GM12878 (cell line): ENCODE measurements around the gene KIRREL1. TPM values are rescaled to one million over a fixed set of nuclear protein-coding genes. Genes with fewer than 3 reads are reported as not detected.

Experiments used
- ATAC-seq: fragments of 200-7000 bp; cut with Tn5 transposase; 3 replicates; pipeline ENCODE4 v1.9.1; 2020; ENCODE audit warnings: mild to moderate bottlenecking, moderate library complexity
- BruUV-seq: library from RNA; stranded (reverse); fragments of 400-500 nt; replicated peaks from 2 replicates; lab custom pipeline; 2021; lab: Mats Ljungman, UMichigan
- CTCF ChIA-PET: fragments of 300-600 bp; sonication (Branson Sonifier 250); formaldehyde crosslinking; extraction: SDS; loops from one replicate; lab custom pipeline; 2021; ENCODE audit warnings: inconsistent platforms; lab: Yijun Ruan, JAX
- POLR2A ChIA-PET: fragments of 350-600 bp; formaldehyde crosslinking; extraction: SDS; loops from one replicate; lab custom pipeline; 2021; ENCODE audit warnings: inconsistent platforms; lab: Charles Lee
- RAD21 ChIA-PET: fragments of 300-600 bp; sonication (Branson Sonifier 250); formaldehyde crosslinking; loops from one replicate; lab custom pipeline; 2023; ENCODE audit warnings: antibody characterized with exemption; ENCODE audit not compliant: unreplicated experiment; lab: Charles Lee
- SMC1A ChIA-PET: fragments of 300-600 bp; sonication (Branson Sonifier 250); formaldehyde crosslinking; loops from one replicate; lab custom pipeline; 2023; ENCODE audit not compliant: unreplicated experiment, uncharacterized antibody; lab: Charles Lee
- DNase-seq: peaks from one replicate; pipeline ENCODE4 v3.0.0-alpha.2; 2011; ENCODE audit warnings: low read depth, low spot score
- FAIRE-seq: peaks from 3 replicates; lab custom pipeline; 2011; peaks lifted over from hg19 to GRCh38; lab: Jason Lieb, UNC
- H2AFZ ChIP-seq: 2 replicates; pipeline ENCODE4 v1.6.0; 2011; ENCODE audit warnings: low read depth, low read length, control low read depth; ENCODE audit not compliant: control insufficient read depth
- H3K27ac ChIP-seq: 2 replicates; pipeline ENCODE4 v1.5.1; 2011; ENCODE audit warnings: control low read depth; ENCODE audit not compliant: control insufficient read depth, insufficient read depth
- H3K27me3 ChIP-seq, 2 experiments: replicated peaks in 1 of 2; 2 replicates each; pipeline versions ENCODE4 v1.6.0 to v1.6.1; 2011; ENCODE audit warnings: low read length in 1 of 2; ENCODE audit not compliant: control insufficient read depth in 2 of 2, insufficient read depth in 2 of 2
- H3K36me3 ChIP-seq, 2 experiments: 2 replicates each; pipeline ENCODE4 v1.5.1; 2011; ENCODE audit warnings: low read length in 1 of 2; ENCODE audit not compliant: control insufficient read depth in 2 of 2, insufficient read depth in 2 of 2
- H3K4me1 ChIP-seq: 2 replicates; pipeline ENCODE4 v1.6.1; 2011; ENCODE audit warnings: mild to moderate bottlenecking, low read length, moderate library complexity, mixed read lengths; ENCODE audit not compliant: control insufficient read depth, insufficient read depth
- H3K4me2 ChIP-seq: 2 replicates; pipeline ENCODE4 v1.6.0; 2011; ENCODE audit warnings: control low read depth; ENCODE audit not compliant: control insufficient read depth, insufficient read depth
- H3K4me3 ChIP-seq: fragments of 200-600 bp; sonication (generic); 2 replicates; pipeline ENCODE4 v1.5.1; 2016
- H3K79me2 ChIP-seq: 2 replicates; pipeline ENCODE4 v1.6.0; 2011; ENCODE audit warnings: low read length; ENCODE audit not compliant: control insufficient read depth, insufficient read depth
- H3K9ac ChIP-seq: 2 replicates; pipeline ENCODE4 v1.8.0; 2011; ENCODE audit warnings: low read length, control low read depth, mixed read lengths; ENCODE audit not compliant: control insufficient read depth, insufficient read depth
- H3K9me3 ChIP-seq: replicated peaks from 3 replicates; pipeline ENCODE4 v1.5.1; 2011; ENCODE audit warnings: mild to moderate bottlenecking, low read length; ENCODE audit not compliant: control insufficient read depth, insufficient read depth
- H4K20me1 ChIP-seq: 2 replicates; pipeline ENCODE4 v1.6.0; 2011; ENCODE audit not compliant: control insufficient read depth, insufficient read depth
- BMI1 ChIP-seq: fragments of 450-650 bp; IDR thresholded peaks from 2 replicates; pipeline ENCODE4 v1.6.1; 2016; ENCODE audit warnings: mild to moderate bottlenecking, moderate library complexity, borderline replicate concordance
- CBX5 ChIP-seq: sonication (generic); IDR thresholded peaks from 2 replicates; pipeline ENCODE4 v1.6.1; 2016; ENCODE audit warnings: low read depth, moderate library complexity, mild to moderate bottlenecking, inconsistent platforms
- CREB1 ChIP-seq: IDR thresholded peaks from 2 replicates; pipeline ENCODE4 v1.6.1; 2012; ENCODE audit warnings: low read depth, mild to moderate bottlenecking, inconsistent platforms
- MEF2B ChIP-seq: fragments of 450-650 bp; IDR thresholded peaks from 2 replicates; pipeline ENCODE4 v1.6.1; 2018; ENCODE audit warnings: mild to moderate bottlenecking, moderate library complexity; ENCODE audit not compliant: partially characterized antibody, poor library complexity, severe bottlenecking
- NR2C2 ChIP-seq: IDR thresholded peaks from 2 replicates; pipeline ENCODE4 v1.6.1; 2011; ENCODE audit warnings: borderline replicate concordance, low read depth; ENCODE audit not compliant: control insufficient read depth, insufficient read length
- RB1 ChIP-seq: fragments of 450-650 bp; formaldehyde crosslinking; IDR thresholded peaks from 2 replicates; pipeline ENCODE4 v1.6.1; 2017; ENCODE audit warnings: mild to moderate bottlenecking, borderline replicate concordance
- WRNIP1 ChIP-seq: IDR thresholded peaks from 2 replicates; pipeline ENCODE4 v1.6.1; 2011; ENCODE audit warnings: low read depth, low read length, improper control_type of control experiment, borderline replicate concordance
- ZBED1 ChIP-seq: IDR thresholded peaks from 2 replicates; pipeline ENCODE4 v1.6.1; 2016; ENCODE audit warnings: borderline replicate concordance
- WGBS: methylation state at CpG from one replicate; pipeline ENCODE4 v1.1.6; 2016; ENCODE audit warnings: low lambda C conversion rate; ENCODE audit not compliant: insufficient replicate concordance, insufficient coverage; ENCODE audit errors: missing lambda C conversion rate; 5-methylcytosine and 5-hydroxymethylcytosine counted together
- in situ Hi-C: fragments of 300-500 bp; cut with MboI; formaldehyde crosslinking; loops from 9 replicates; pipeline ENCODE4 v1.14.3; 2018; ENCODE audit warnings: mixed read lengths
- intact Hi-C: fragments of 100-400 bp; cut with micrococcal nuclease; formaldehyde crosslinking; loops from one replicate; pipeline ENCODE4 v1.14.2; 2022; ENCODE audit not compliant: unreplicated experiment
- polyA plus RNA-seq, 11 experiments: library from polyadenylated mRNA; depleted of rRNA in 4 of 11; unstranded in 6 of 11; stranded (reverse) in 5 of 11; fragments of >200 nt; fragmentation: Nextera tagmentation in 4 of 11; fragmentation: Illumina TruSeq in 1 of 11; extraction: Ambion mirVana in 4 of 11; extraction: Trizol in 1 of 11; gene quantifications; 1 replicate in 1 of 11; 2 replicates in 10 of 11; pipeline versions ENCODE4 v1.2.1 to v1.2.3, GENCODE V29; 2011 to 2016; ENCODE audit warnings: inconsistent platforms in 2 of 11, missing spikeins in 2 of 11, low read depth in 1 of 11
- total RNA-seq, 4 experiments: library from RNA; depleted of rRNA in 3 of 4; stranded (reverse); fragments of >200 nt in 3 of 4; fragmentation: Illumina TruSeq in 1 of 4; extraction: Trizol in 1 of 4; gene quantifications; 2 replicates each; pipeline versions ENCODE4 v1.2.1 to v1.2.3, GENCODE V29; 2013 to 2021
- TF ChIP-seq, protein P1 (sequence below): fragments of 450-650 bp; formaldehyde crosslinking; IDR thresholded peaks from 2 replicates; pipeline ENCODE4 v1.5.0; 2022; ENCODE audit warnings: mild to moderate bottlenecking, missing genetic modification characterization

KIRREL1 gene
- total and polyA plus RNA-seq, 10 of the 15 experiments (the other 5 are each of a cell fraction or from before 2014, with no cell fraction given), result 0.15 TPM; not detected in 9

DNA sequence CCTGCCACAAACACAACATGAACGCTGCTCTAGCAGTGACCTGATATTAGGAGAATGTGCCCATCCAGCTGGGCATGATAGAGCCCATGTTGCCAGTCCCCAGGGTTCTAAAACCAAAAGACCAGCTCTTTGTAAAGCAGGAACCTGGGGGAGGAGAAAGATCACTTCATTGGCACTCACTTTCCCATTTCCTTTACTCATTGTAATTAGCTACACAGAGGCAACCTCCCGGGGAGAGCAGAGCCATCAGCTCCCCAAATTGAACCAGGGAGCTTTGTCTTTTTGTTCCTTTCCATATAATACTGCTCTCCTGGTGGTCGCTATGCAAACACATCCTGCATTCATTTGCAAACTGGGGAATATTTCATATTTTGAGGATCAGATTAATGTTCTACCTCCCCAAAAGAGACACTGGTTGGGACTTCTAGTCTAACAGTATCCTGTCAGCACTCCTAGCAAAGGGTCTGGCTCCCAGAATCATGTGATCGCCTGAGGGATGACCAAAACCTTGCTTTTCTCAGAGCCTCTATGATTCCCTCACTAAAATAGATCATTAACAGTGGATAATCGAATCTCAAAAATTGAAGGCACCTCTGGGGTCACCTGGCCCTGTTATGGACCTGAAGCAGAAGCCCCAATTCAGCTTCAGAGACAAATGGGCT, 110.5 kb downstream of the KIRREL1 start:
- no peaks in the 10 kb centered on the region for H3K9me3 ChIP-seq
- no peaks in the 10 kb centered on the region for H3K79me2 ChIP-seq
- intact Hi-C loops (no loop called here), in situ Hi-C loops (no loop called here)
- H4K20me1 ChIP-seq, result no peaks in the 10 kb centered on the region
- no peaks in the 10 kb centered on the region for H3K4me1 ChIP-seq
- DNase-seq (no peak), ATAC-seq (no peak), FAIRE-seq (no peak)
- ChIA-PET RAD21 (no interaction called here), POLR2A (interaction anchor here (0.5 kb wide), 1 partner anchor 12 kb away, joined by 3 read pairs; no protein-coding TSS in a partner anchor), CTCF (interaction anchor here (1.0 to 1.9 kb wide), 4 partner anchors 8 to 20 kb away, joined by 3 to 7 read pairs (median 5); no protein-coding TSS in a partner anchor), SMC1A (interaction anchor here (0.8 to 1.5 kb wide), 2 partner anchors 21 to 226 kb away, joined by 3 to 4 read pairs; no protein-coding TSS in a partner anchor)
- no peak overlapping the region for H3K9ac ChIP-seq
- no peaks in the 10 kb centered on the region; a peak in 1 of 4 replicates for H3K27me3 ChIP-seq
- WGBS, result under 1% methylated on average over 5 of the region's 5 CpGs
- no peak overlapping the region for H3K4me3 ChIP-seq
- H3K4me2 ChIP-seq, result no peak overlapping the region
- no peaks in the 10 kb centered on the region for H3K36me3 ChIP-seq
- no peak overlapping the region for H3K27ac ChIP-seq
- no peak overlapping the region for H2AFZ ChIP-seq
- no TSS peak for BruUV-seq
- no peak for TF ChIP-seq CBX5
- TF ChIP-seq, protein P1, sequence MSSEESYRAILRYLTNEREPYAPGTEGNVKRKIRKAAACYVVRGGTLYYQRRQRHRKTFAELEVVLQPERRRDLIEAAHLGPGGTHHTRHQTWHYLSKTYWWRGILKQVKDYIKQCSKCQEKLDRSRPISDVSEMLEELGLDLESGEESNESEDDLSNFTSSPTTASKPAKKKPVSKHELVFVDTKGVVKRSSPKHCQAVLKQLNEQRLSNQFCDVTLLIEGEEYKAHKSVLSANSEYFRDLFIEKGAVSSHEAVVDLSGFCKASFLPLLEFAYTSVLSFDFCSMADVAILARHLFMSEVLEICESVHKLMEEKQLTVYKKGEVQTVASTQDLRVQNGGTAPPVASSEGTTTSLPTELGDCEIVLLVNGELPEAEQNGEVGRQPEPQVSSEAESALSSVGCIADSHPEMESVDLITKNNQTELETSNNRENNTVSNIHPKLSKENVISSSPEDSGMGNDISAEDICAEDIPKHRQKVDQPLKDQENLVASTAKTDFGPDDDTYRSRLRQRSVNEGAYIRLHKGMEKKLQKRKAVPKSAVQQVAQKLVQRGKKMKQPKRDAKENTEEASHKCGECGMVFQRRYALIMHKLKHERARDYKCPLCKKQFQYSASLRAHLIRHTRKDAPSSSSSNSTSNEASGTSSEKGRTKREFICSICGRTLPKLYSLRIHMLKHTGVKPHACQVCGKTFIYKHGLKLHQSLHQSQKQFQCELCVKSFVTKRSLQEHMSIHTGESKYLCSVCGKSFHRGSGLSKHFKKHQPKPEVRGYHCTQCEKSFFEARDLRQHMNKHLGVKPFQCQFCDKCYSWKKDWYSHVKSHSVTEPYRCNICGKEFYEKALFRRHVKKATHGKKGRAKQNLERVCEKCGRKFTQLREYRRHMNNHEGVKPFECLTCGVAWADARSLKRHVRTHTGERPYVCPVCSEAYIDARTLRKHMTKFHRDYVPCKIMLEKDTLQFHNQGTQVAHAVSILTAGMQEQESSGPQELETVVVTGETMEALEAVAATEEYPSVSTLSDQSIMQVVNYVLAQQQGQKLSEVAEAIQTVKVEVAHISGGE (CRISPR knock-in tag), result no peak
- TF ChIP-seq BMI1, result no peak
- no peak for TF ChIP-seq MEF2B
- TF ChIP-seq NR2C2, result no peak
- TF ChIP-seq WRNIP1, result no peak
- no peak for TF ChIP-seq CREB1
- no peak for TF ChIP-seq ZBED1
- no peak for TF ChIP-seq RB1
